ENCODE measurements around the gene ASB13.

Gene ASB13

GRCh38 chr10:5669604-5670003, 3.2 kb upstream of the ASB13 start:
- Histone ChIP-seq H3K79me1 (ENCODE audit: low read depth, low read length) (peaks cover 4% of the 10 kb centered on the region), H4K8ac (ENCODE audit: low read depth, low read length) (no peak overlapping the region), H3K4me3 (ENCODE audit: low read length in 2 of 2) (no peak overlapping the region), H3K23ac (ENCODE audit: low read depth, low read length, poor library complexity) (no peak overlapping the region), H3K27ac (replicated peaks; ENCODE audit: low read length) (no peak overlapping the region), H2BK5ac (ENCODE audit: low read length) (no peak overlapping the region), H3K27me3 (ENCODE audit: control insufficient read depth in 3 of 3, insufficient read depth in 3 of 3, low read depth in 1 of 3, low read length in 3 of 3) (peaks cover 0 to 33% (median 7%) of the 10 kb centered on the region in 3 experiments), H3K9ac (ENCODE audit: low read depth, low read length, poor library complexity) (no peak overlapping the region), H3K9me3 (replicated peaks in 1 of 2; ENCODE audit: control insufficient read depth in 2 of 2, insufficient read depth in 1 of 2, low read depth in 1 of 2, low read length in 2 of 2) (peaks cover 3 to 4% of the 10 kb centered on the region in 2 donors), H3K36me3 (replicated peaks in 1 of 2; ENCODE audit: control insufficient read depth in 2 of 2, insufficient read depth in 2 of 2, low read length in 2 of 2) (no peaks in the 10 kb centered on the region), H3K4ac (ENCODE audit: low read length) (no peak overlapping the region), H3K18ac (ENCODE audit: low read length) (no peak overlapping the region), H3K4me2 (ENCODE audit: insufficient read depth, low read length, poor library complexity, severe bottlenecking) (no peak overlapping the region), H2BK15ac (ENCODE audit: low read length) (no peak overlapping the region), H3K4me1 (ENCODE audit: control insufficient read depth in 2 of 2, insufficient read depth in 1 of 2, low read depth in 1 of 2, low read length in 2 of 2) (peaks cover 4 to 5% of the 10 kb centered on the region in 2 donors), H3K14ac (ENCODE audit: low read length) (no peak overlapping the region), H2AFZ (ENCODE audit: low read length) (no peak overlapping the region), H2BK120ac (ENCODE audit: low read depth, low read length) (no peak overlapping the region), H2BK12ac (ENCODE audit: low read length) (no peak overlapping the region), H2AK5ac (ENCODE audit: low read depth, low read length) (no peak overlapping the region), H4K91ac (ENCODE audit: low read depth, low read length, poor library complexity) (no peak overlapping the region)
- WGBS, 2 donors (ENCODE audit: extremely low coverage in 2 of 2, insufficient read length in 2 of 2, insufficient replicate concordance in 1 of 2), result no CpG with 5 or more reads among the region's 1 CpG
- DNase-seq (ENCODE audit: low spot score), result no peak

GRCh38 chr10:5668429-5668828, 2.0 kb upstream of the ASB13 start:
- Histone ChIP-seq H2BK12ac (ENCODE audit: low read length) (no peak overlapping the region), H3K9me3 (replicated peaks in 1 of 2; ENCODE audit: control insufficient read depth in 2 of 2, insufficient read depth in 1 of 2, low read depth in 1 of 2, low read length in 2 of 2) (peaks cover 3 to 4% of the 10 kb centered on the region in 2 donors), H3K18ac (ENCODE audit: low read length) (no peak overlapping the region), H2AK5ac (ENCODE audit: low read depth, low read length) (no peak overlapping the region), H4K8ac (ENCODE audit: low read depth, low read length) (no peak overlapping the region), H2AFZ (ENCODE audit: low read length) (no peak overlapping the region), H3K4me2 (ENCODE audit: insufficient read depth, low read length, poor library complexity, severe bottlenecking) (no peak overlapping the region), H2BK120ac (ENCODE audit: low read depth, low read length) (no peak overlapping the region), H2BK15ac (ENCODE audit: low read length) (no peak overlapping the region), H4K91ac (ENCODE audit: low read depth, low read length, poor library complexity) (no peak overlapping the region), H3K27ac (replicated peaks; ENCODE audit: low read length) (no peak overlapping the region), H3K4me1 (ENCODE audit: control insufficient read depth in 2 of 2, insufficient read depth in 1 of 2, low read depth in 1 of 2, low read length in 2 of 2) (peaks cover 4 to 5% of the 10 kb centered on the region in 2 donors), H3K27me3 (ENCODE audit: control insufficient read depth in 3 of 3, insufficient read depth in 3 of 3, low read depth in 1 of 3, low read length in 3 of 3) (peaks cover 0 to 33% (median 7%) of the 10 kb centered on the region in 3 experiments), H3K9ac (ENCODE audit: low read depth, low read length, poor library complexity) (no peak overlapping the region), H3K23ac (ENCODE audit: low read depth, low read length, poor library complexity) (no peak overlapping the region), H3K4ac (ENCODE audit: low read length) (no peak overlapping the region), H3K14ac (ENCODE audit: low read length) (no peak overlapping the region), H3K79me1 (ENCODE audit: low read depth, low read length) (peaks cover 4% of the 10 kb centered on the region), H3K4me3 (ENCODE audit: low read length in 2 of 2) (no peak overlapping the region), H2BK5ac (ENCODE audit: low read length) (no peak overlapping the region), H3K36me3 (replicated peaks in 1 of 2; ENCODE audit: control insufficient read depth in 2 of 2, insufficient read depth in 2 of 2, low read length in 2 of 2) (no peaks in the 10 kb centered on the region)
- WGBS, 2 donors (ENCODE audit: extremely low coverage in 2 of 2, insufficient read length in 2 of 2, insufficient replicate concordance in 1 of 2), result no CpG with 5 or more reads among the region's 4 CpGs
- DNase-seq (ENCODE audit: low spot score), result no peak

- no peak for DNase-seq (ENCODE audit: low spot score)
- H4K91ac ChIP-seq (ENCODE audit: low read depth, low read length, poor library complexity), result no peak overlapping the region
- H3K23ac ChIP-seq (ENCODE audit: low read depth, low read length, poor library complexity), result peak overlapping the region; percentile 76
- H3K79me1 ChIP-seq (ENCODE audit: low read depth, low read length), result peaks cover 4% of the 10 kb centered on the region
- H3K4me1 ChIP-seq (ENCODE audit: control insufficient read depth in 2 of 2, insufficient read depth in 1 of 2, low read depth in 1 of 2, low read length in 2 of 2), result peaks cover 4 to 5% of the 10 kb centered on the region in 2 donors
- no peak overlapping the region for H2BK5ac ChIP-seq (ENCODE audit: low read length)
- no peak overlapping the region for H3K27ac ChIP-seq (replicated peaks; ENCODE audit: low read length)
- H3K9me3 ChIP-seq (replicated peaks in 1 of 2; ENCODE audit: control insufficient read depth in 2 of 2, insufficient read depth in 1 of 2, low read depth in 1 of 2, low read length in 2 of 2), result peaks cover 0 to 2% of the 10 kb centered on the region in 2 donors
- peak overlapping the region; percentile 92 for H3K18ac ChIP-seq (ENCODE audit: low read length)
- peak overlapping the region; percentile 92 for H2AFZ ChIP-seq (ENCODE audit: low read length)
- H3K4ac ChIP-seq (ENCODE audit: low read length), result no peak overlapping the region
- H3K4me2 ChIP-seq (ENCODE audit: insufficient read depth, low read length, poor library complexity, severe bottlenecking), result peak overlapping the region; percentile 96
- H4K8ac ChIP-seq (ENCODE audit: low read depth, low read length), result no peak overlapping the region
- H2AK5ac ChIP-seq (ENCODE audit: low read depth, low read length), result no peak overlapping the region
- WGBS, 2 donors (ENCODE audit: extremely low coverage in 2 of 2, insufficient read length in 2 of 2, insufficient replicate concordance in 1 of 2), result no CpG with 5 or more reads among the region's 15 CpGs
- peak overlapping the region; percentile 97 for H3K9ac ChIP-seq (ENCODE audit: low read depth, low read length, poor library complexity)
- peak overlapping the region; percentile 87 for H3K14ac ChIP-seq (ENCODE audit: low read length)
- no peak overlapping the region for H2BK120ac ChIP-seq (ENCODE audit: low read depth, low read length)
- no peak overlapping the region for H2BK12ac ChIP-seq (ENCODE audit: low read length)
- H3K36me3 ChIP-seq (replicated peaks in 1 of 2; ENCODE audit: control insufficient read depth in 2 of 2, insufficient read depth in 2 of 2, low read length in 2 of 2), result no peaks in the 10 kb centered on the region
- H2BK15ac ChIP-seq (ENCODE audit: low read length), result no peak overlapping the region
- peak overlapping the region; percentile 59 to 99 for H3K4me3 ChIP-seq (ENCODE audit: low read length in 2 of 2)
- peaks cover 0 to 29% (median 7%) of the 10 kb centered on the region in 3 experiments for H3K27me3 ChIP-seq (ENCODE audit: control insufficient read depth in 3 of 3, insufficient read depth in 3 of 3, low read depth in 1 of 3, low read length in 3 of 3)
Measured at GRCh38 chr10:5666841-5667630, 641 bp upstream of the ASB13 start.

- no peak overlapping the region for H4K8ac ChIP-seq (ENCODE audit: low read depth, low read length)
- H2BK12ac ChIP-seq (ENCODE audit: low read length), result no peak overlapping the region
- H3K4me3 ChIP-seq (ENCODE audit: low read length in 2 of 2), result peak overlapping the region; percentile 59 to 99
- peak overlapping the region; percentile 92 for H2BK15ac ChIP-seq (ENCODE audit: low read length)
- H2BK5ac ChIP-seq (ENCODE audit: low read length), result no peak overlapping the region
- no peak overlapping the region for H4K91ac ChIP-seq (ENCODE audit: low read depth, low read length, poor library complexity)
- peaks cover 4% of the 10 kb centered on the region for H3K79me1 ChIP-seq (ENCODE audit: low read depth, low read length)
- peak overlapping the region; percentile 97 for H3K18ac ChIP-seq (ENCODE audit: low read length)
- H3K9me3 ChIP-seq (replicated peaks in 1 of 2; ENCODE audit: control insufficient read depth in 2 of 2, insufficient read depth in 1 of 2, low read depth in 1 of 2, low read length in 2 of 2), result peaks cover 0 to 2% of the 10 kb centered on the region in 2 donors
- peaks cover 5% of the 10 kb centered on the region in 2 donors for H3K4me1 ChIP-seq (ENCODE audit: control insufficient read depth in 2 of 2, insufficient read depth in 1 of 2, low read depth in 1 of 2, low read length in 2 of 2)
- no peaks in the 10 kb centered on the region for H3K36me3 ChIP-seq (replicated peaks in 1 of 2; ENCODE audit: control insufficient read depth in 2 of 2, insufficient read depth in 2 of 2, low read length in 2 of 2)
- peak overlapping the region; percentile 92 for H2AFZ ChIP-seq (ENCODE audit: low read length)
- peak overlapping the region; percentile 92 for H2AK5ac ChIP-seq (ENCODE audit: low read depth, low read length)
- H3K23ac ChIP-seq (ENCODE audit: low read depth, low read length, poor library complexity), result no peak overlapping the region
- H2BK120ac ChIP-seq (ENCODE audit: low read depth, low read length), result no peak overlapping the region
- H3K14ac ChIP-seq (ENCODE audit: low read length), result peak overlapping the region; percentile 97
- H3K4me2 ChIP-seq (ENCODE audit: insufficient read depth, low read length, poor library complexity, severe bottlenecking), result peak overlapping the region; percentile 80
- peak overlapping the region; percentile 97 for H3K9ac ChIP-seq (ENCODE audit: low read depth, low read length, poor library complexity)
- WGBS, 2 donors (ENCODE audit: extremely low coverage in 2 of 2, insufficient read length in 2 of 2, insufficient replicate concordance in 1 of 2), result no CpG with 5 or more reads among the region's 9 CpGs
- DNase-seq (ENCODE audit: low spot score), result no peak
- H3K4ac ChIP-seq (ENCODE audit: low read length), result no peak overlapping the region
- peaks cover 0 to 23% (median 7%) of the 10 kb centered on the region in 3 experiments for H3K27me3 ChIP-seq (ENCODE audit: control insufficient read depth in 3 of 3, insufficient read depth in 3 of 3, low read depth in 1 of 3, low read length in 3 of 3)
- no peak overlapping the region for H3K27ac ChIP-seq (replicated peaks; ENCODE audit: low read length)
Measured at GRCh38 chr10:5665373-5666007, 905 bp downstream of the ASB13 start.
